GM18868 (cell line): ENCODE results near the gene RUNX3.

Experiments used
- ATAC-seq: cut with Tn5 transposase; IDR thresholded peaks from one replicate; pipeline ENCODE4 v1.9.1; 2021; ENCODE audit warnings: mild to moderate bottlenecking, moderate library complexity; ENCODE audit not compliant: unreplicated experiment

Gene RUNX3

DNA sequence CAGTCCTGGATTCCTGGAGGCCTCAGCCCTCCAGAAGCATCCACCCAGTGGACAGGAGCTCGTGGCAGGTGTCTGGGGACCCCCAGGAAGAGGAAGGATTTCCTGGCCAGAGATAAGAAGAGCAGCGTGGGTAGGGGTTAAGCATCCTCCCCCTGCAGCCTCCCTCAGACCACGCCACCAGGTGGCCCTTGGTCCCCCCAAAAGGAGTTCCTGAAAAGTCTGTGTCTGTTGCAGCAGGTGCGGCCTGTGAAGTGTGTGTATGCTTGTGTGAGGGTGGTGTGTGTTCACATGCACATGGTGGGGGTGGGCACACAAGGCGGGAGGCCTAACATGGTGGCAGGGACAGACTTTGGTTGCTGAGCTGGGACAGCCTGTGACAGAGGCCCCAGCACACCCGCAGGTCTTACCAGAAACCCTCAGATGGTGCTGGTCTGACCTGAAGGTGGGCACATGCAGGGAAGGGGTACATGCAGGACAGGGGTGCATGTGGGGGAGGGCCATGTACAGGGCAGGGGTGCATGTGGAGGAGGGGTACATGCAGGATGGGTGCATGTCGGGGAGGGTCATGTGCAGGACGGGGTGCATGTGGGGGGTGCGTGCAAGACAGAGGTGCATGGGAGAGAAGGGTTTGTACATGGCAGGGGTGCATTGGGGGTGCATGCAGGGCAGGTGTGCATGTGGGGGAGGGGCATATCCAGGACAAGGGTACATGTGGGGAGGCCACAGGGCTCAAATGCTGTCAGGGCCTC is 18.2 kb upstream of the RUNX3 start:
- no peak for ATAC-seq

DNA sequence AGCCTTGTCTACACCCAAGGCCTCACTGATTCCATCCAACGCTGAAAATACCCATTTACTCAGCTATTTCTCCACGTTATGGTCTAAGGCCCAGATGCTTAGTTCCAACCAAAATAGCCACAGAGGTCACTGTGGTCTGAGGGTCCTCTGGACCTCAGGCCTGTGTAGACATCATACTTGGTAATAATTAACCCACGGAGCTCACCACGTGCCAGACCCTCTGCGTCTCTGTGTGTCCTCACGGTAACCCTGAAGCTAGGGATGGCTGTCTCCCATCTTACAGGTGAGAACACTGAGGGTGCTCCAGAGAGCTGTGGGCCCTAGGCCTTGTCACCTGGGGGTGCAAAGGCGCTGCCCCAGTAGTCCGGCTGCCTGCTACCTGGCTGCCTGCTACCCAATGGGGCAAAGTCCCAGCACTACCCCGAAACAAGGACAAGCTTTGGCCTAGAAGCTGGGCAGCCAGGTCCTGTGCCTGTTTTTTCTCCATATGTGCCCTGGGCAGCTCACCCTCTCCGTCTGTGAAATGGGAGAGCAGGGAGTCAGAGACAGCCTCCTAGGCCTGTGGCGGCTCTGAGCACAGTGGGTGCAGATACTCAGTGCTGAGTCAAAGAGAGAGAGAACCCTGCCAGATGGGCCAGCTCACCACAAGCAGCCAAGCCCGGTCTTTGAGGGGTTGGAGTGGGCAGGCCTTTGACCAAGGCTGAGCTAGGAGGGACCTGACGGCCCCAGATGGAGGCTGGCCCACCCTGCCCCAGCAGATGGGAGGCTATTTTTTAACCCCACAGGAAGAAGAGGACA is 17.0 kb upstream of the RUNX3 start:
- ATAC-seq, result peak; percentile 85

DNA sequence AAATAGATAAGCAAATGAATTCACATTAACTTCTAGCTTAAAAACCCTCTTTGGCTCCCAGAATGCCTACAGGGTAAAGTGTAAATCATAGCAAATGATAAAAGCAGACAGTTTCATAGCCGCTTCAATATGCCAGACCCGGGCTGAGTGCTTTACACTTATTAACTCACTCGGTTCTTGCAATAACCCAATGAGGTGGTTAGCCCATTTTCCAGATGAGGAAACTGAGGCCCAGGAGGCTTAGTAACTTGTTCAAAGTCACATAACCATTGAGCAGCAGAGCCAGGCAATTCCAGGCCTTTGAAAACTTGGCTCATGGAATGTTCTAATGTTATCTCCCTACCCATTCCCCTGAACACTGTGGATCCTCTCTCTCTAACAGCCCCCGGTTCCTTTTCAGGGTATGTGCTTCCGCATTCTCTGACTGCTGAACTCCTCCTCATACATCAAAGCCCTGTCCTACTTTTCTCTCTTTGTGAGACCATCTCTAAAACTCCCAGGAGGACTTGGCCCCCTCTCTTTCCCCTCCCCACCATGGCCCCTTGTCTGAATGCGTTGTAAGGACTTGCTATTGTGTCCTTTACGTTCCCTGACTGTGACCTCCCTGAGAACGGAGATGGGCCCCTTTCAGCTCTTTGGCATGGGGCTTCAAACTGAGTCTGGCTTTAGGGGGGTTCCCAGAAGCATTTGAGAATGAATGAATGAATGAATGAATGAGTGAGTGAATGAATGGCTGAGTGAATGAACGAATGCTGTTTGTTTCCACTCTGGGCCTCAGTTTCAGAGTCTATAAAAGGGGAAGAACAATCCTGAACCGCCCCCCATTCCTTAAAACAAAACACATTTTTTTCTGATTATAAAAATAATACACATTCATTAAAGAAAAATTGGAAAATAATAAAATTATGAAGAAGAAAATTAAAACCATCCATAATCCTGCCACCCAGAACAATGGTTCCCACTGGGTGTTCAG is 15.6 kb upstream of the RUNX3 start:
- ATAC-seq, result no peak

DNA sequence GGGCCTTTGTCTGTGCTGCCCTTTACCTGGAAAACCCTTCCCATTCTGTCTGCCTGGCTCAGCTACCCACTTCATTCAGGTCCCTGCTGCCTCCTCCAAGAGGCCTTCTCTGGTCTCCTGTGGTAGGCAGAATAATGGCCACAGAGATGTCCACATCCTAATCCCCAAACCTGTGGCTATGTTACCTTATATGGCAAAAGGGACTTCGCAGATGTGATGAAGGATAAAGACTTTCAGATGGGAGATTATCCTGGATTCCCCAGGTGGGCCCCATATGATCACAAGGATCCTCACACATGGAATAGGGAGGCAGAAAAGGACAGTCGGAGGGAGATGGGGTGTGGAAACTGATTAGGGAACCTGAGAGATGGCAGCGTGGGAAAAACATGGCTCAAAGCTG is 14.2 kb upstream of the RUNX3 start:
- no peak for ATAC-seq

DNA sequence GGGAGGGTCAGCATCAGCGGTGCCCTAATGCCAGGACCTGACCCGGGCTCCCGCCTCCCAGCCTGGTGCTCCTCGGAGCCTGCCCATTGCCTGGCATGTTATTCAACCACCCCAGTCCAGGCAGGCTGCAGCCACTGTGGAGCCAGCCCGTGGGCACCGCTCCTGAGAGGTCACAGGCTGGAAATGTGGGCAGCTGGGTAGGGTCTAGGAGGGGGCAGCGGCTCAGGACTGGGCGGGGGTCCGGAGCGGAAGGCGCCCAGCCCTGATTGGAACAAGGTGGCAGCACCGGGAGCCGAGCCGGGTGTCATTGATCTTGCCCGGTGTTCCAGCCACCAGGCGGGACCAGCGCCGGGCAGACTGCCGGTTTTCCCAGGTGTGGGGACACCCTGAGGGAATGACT is 12.7 kb upstream of the RUNX3 start:
- no peak for ATAC-seq

DNA sequence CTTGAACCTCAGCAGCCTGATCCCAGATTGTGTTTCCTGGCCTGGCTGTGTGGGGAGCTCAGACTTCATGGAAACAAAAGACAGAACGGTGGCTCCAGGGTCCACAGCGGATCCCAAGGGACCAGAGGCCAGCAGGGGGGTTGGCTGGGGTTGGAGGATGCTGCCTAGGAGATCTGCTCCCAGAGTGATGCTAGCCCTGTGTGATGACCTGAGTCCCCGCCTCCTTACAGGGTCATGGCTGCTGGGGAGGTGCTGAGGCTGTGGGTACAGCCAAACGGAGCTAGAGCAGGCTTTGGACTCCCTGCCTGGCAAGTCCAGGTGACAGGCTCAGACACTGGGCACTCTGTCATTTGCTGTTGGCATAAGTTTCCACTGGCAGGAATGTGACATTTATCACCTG is 11.5 kb upstream of the RUNX3 start:
- ATAC-seq, result no peak

DNA sequence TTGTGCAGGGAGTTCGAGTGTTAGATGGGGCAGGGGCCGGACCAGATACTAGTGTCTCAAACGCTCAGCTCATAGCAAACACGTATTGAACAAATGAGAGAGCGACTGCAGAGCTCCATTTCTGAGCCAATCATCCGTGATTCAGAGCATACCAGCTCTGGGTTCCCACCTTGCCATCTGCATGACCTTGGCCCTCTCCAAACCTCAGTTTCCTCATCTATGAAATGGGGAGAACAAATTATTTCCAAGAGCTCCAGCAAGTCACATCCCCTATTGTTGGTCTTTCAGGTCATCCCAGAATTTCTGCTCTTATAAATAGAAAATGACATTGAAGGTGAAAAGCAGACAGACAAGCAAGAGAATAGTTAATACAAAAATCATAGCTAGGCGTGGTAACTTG is 10.2 kb upstream of the RUNX3 start:
- ATAC-seq, result no peak

DNA sequence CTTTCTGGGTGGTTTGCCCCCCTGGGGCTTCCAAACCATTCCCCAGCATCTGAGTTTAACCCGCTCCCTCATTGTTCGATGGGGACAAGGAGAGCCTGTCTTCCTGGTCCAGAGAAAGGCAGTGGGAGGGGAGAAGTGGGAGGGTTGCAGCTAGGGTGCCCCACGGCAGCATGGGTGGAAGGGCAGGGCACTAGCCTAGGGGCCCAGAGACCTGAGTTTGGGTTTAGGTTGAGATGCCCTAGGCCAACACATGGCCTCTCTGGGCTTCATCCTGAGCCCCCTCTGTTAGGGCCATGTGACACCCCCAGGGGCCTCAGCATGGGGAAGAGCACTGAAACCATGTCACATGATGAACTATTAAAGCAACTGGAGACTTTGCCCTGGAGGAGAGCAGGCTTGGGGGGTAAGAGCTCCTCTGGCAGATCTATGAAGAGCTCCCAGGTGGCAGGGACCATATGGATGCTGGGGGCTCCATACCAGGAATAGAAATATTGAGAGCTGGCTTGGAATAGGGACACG is 9.7 kb upstream of the RUNX3 start:
- ATAC-seq, result no peak

DNA sequence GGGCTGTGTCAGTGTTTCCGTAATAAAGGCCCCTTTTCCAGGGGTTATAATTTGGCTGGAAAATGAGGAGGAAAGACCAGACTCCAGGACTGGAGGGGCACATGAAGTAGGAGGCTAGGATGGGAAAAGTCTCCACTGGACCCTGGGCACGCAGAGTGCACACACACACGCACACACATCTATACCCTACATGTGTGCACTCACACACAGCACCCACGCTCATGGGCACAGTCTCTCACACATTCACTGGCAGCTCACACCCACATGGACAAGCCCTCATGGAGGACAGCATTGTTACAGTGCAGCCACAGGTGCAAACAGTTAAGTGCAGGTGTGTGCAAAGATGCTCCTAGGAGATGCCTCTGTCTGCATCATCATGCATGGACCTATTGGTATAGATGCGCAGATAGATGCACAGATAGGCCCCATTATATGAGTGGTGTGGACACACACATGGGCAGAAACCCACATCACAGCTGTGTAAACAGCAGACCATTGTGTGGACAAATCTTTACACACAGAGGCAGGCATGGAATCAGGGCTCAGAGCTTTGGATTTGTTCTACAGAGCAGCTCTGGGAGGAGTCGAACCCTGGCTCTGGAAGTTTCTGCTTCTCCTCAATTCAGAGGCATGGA is 9.1 kb upstream of the RUNX3 start:
- ATAC-seq, result no peak

DNA sequence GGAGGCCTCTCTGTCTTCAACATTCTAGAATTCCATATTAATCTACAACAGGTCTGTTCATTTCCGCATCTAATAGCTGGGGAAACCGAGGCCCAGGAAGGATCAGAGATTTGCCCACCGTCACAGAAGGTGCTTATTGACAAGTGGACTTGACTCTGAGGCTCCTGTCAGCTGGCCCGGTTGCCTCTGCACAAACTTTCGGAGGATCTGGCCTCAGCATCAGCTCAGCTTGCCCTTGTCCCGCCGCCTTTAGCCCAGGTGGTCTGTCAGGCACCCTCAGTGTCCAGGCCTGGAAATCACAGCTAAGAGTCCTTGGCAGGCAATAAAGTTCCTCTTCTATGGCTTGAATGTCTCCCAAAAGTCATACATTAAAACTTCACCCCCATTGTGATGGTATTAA is 8.2 kb upstream of the RUNX3 start:
- ATAC-seq, result no peak

DNA sequence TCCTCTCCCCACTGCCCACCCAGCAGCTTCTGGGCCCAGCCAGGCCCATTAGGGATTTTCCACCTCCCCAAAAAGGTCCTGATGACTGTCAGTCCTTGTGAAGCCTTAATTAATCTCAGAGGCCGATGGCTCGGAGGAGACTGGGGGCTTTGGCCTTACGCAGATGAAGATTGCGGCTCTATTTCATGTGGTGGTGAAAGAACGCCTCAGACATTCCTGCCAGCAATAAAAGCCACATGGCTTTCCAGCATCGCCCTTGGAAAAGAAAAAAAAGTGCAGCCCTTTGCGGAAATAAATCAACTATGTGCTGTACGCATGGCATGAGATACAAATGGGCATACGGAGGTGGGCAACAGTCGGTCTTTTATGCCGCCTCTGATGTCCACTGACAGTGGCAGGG is 6.6 kb upstream of the RUNX3 start:
- ATAC-seq, result no peak

DNA sequence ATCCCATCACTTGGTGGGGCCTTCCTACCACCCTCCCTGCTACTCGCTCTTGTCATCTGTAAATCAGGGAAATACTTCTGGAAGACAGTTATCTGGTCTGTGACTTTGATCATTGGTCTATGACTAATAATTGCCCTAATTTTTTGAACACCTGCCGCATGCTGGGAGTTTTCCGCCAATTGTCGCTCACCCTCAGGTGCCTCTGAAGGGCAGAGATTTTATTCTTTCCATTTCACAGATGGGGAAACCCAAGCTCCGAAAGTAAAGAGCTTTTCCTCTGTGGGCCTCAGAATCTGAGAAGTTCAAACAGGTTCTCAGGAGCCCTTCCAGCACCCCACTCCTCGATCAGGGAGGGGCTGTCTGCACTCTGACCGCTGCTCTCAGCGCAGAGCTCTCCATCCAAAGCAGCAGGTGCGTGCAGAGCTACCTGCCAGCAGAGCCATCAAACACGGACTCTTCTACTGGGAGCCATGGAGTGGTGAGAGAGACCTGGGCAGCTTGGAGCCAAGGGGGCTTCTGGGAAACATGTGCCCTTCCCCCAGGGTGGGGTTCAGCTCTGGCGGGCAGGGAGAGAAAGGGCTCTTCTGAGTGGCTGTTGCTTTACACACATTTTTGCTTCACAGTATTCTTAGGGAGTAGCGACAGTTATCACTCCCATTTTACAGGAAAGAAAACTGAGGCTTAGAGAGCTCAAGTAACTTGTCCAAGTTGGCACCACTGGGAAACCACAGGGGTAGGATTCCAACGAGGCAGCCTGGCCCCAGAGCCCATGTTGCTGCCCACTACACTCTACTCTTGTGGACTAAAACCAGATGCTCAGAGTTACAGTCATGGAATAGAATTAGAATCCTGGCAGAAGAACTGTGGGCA is 5.8 kb upstream of the RUNX3 start:
- no peak for ATAC-seq

DNA sequence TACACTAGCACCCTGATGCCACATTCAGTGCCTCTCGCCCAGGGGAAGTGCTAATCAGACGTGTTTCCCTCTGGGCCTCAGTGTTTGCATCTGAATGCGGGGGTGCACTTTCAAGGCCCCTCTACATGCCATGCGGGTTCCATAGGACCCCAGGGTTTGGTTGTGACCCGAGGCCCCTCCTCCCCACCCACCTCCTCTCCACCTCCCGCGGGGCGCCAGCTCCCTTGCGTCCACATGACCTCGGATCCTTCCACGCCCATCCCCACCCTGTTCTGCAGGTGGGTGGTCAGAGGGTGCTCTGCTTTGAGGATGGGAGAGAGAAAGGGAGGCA is 5.1 kb upstream of the RUNX3 start:
- no peak for ATAC-seq

DNA sequence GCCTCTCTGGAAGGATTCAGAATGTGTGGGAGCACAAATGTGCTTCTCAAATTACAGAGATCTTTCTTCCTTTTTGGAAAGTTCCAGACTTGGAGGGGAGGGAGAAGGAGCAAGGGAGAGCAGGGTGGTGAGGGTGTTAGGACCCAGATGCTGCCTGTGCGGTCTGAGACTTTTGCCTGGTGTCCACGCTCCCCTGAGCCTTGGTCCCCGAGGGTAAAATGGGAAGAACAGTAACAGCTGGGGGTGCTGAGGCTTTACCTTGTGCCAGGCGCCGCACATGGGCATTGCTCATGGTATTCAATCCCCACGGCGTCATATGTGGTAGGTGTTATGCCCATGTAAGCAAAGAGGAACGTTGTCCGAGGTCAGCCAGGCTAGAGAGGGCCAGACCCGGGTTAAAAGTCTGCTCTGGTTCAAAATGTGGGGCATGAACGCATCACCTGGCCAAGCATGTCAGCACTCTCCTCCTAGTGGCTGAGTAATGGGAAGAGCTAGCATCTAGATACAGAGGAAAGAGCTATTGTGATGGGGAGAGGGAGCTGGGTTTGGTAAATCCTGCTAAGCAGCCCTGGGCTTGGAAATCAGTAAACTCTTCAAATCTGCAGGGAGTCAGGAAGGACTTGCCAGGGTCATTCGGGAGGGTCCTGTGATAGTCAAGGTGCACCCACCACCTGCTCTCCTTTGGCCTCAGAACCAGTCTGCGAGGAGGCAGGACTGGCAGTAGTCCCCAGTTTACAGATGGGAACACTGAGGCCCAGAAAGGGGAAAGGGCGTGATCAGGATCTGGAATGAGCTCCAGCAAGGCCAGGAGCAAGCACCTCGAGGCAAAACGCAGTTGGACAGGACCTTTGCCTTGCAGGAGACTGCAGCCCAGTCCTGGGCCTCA is 4.5 kb upstream of the RUNX3 start:
- ATAC-seq, result no peak

DNA sequence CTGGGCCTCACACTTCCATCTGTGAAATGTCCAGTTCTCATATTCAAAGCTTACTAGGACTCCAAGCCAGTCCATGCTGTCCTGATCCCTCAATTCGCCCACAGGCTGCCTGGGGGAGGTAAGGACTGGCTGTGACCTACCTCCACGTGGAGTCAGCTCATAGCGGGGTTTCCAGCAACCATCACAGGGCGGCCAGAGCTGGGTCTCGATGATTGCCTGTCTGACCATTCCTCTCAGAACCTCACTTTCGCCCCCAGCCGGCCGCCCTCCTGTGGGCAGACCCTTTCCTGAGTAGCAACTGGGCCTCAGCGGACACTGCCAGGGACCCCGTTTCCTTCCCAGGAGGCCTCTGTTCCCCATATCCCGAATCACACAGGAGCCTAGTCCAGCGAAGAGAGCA is 3.4 kb upstream of the RUNX3 start:
- no peak for ATAC-seq

DNA sequence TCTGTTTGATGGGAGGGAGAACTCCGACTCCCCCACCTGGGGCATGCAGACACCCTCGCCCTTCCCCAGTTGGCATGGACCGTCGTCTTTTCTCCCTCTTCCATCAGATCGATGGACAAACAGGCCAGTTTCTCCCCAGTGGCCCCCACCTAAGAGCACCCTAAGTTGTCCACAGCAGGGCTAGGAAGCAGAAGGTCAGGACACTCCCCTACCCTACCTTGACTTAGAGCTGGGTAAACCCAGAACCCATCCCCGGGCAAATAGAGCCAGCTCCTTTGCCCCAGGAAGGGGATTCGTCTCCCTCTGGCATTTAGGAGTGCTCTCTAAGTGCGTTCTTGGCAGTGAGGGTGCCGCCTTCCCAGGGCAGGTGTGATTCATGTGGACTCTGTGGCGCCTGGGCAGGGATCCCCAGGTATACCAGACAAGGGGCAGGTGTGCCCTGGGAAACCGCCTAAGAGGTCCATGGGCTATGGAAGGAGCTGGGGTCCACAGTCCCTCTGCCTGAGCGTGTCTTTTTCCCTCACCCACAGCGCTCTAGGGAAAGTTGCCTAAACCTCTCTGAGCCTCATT is 2.7 kb upstream of the RUNX3 start:
- ATAC-seq, result no peak

DNA sequence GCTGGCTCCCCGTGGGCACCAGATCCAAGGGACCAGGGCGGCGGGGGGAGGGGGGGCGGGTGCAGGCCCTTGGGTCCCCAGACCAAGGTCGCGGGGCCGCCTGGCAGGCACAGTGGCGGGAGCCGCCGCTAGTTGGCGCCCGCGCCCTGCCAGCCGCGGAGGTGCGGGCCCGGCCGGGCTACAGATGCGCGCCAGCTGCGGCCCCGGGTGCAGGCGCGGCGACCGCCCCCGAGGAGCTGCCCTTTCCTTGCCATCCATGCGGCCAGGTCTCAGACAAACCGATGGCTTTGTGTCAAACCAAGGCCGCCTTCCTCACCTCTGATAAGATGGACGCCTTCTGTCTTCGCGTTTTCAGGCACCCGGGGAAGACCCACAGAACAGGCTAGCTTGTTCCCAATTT is 2.2 kb upstream of the RUNX3 start:
- ATAC-seq, result no peak

DNA sequence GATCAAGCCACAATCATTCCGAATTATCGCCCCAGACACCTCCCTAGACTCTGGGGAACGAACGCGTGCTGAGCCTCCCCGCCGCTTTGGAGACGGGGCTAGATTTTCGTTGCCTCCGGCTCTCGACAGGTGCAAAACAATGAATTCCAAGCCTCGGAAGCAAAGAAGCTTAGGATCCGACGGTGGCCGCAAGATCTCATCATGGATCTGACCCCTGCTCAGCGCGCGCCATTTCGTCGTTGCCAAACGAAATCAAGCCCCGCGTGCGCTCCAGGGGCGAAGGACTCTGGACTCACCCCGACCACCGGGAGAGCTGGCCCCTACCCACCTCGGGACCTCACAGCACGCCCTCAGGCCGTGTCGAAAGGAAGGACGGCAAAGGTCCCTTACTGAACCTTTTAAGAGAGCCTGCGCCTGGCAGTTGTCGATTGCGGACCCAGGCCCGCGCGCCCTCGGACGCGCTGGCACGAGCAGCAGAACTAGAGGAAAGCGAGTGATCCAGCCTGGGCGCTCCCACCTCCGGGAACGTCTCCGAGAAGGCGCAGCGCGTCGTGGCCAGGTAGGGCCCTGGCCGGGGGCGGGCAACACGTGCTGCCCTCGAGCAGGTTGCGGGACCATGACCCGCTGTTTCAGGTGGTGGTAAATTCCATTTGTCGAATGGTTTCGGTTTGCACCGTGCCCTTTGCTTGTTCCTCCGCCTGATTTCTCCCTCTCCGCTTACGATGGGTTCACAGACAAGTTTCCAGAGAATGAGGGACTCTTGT is 1.6 kb upstream of the RUNX3 start:
- no peak for ATAC-seq
